ENCODE data around the gene CCNY.

Gene CCNY

DNA sequence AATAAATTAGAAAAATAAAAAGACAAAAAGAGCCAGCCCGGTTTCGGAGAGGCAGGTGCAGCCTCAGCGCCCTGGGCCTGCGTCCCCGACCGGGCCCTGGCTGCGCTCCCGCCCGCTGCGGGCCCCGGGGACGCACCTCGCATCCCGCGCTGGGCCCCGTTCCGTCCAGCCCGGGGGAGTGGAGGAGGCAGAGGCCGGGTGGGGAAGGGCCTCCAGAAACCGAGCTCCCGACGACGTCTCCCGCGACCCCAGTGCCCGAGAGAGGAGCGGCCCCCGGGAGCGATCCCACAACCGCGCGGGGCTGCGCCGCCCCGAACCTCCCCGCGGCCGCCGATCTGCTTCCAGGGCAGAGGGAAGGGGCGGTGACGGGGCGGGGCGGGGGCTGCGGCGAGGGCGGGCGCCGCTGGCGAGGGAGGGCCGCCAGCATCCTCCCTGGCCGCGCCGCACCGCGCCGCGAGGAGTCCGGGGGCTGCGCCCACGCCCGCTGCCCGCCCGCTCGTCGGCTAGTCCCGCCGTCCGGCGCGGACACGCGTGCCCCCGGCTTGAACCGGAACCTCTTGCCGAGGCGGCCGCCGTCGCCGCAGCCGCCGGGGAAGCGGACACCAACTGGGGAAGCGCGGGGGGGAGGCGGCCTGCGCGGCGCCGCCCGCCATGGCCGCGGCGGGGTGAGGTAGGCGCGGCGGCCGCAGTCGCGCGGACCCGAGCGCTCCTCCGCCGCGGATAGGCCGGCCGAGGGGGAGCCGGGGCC lies at the start of gene CCNY:
CCNY (plus strand) TSS at position 426 of the 748 bp plus-strand sequence. CDS start 545 bp downstream, outside the sequence.
- Histone ChIP-seq H3K79me2 (ENCODE audit: low read length) (peaks cover 87% of the 10 kb centered on the region), H3K27me3 (replicated peaks; ENCODE audit: insufficient read depth, low read length) (no peaks in the 10 kb centered on the region), H3K36me3 (replicated peaks; ENCODE audit: insufficient read depth, low read length) (no peaks in the 10 kb centered on the region), H4K20me1 (ENCODE audit: insufficient read depth, low read length) (no peaks in the 10 kb centered on the region), H3F3A (ENCODE audit: insufficient read depth, low read length) (peaks cover 7% of the 10 kb centered on the region), H3K4me3 (ENCODE audit: low read length) (peak within 1 kb of the TSS; percentile 94), H3K9ac (ENCODE audit: low read length) (peak within 1 kb of the TSS; percentile 83), H3K27ac (ENCODE audit: low read length) (peak within 1 kb of the TSS; percentile 31; the same call in 1 of the 2 replicates), H3K9me3 (replicated peaks; ENCODE audit: insufficient read depth, low read length) (no peaks in the 10 kb centered on the region), H3K4me1 (ENCODE audit: low read length) (peaks cover 24% of the 10 kb centered on the region), H3K4me2 (ENCODE audit: low read depth, low read length) (peak within 1 kb of the TSS; percentile 84), H3K9me2 (replicated peaks; ENCODE audit: insufficient read depth, low read length) (no peaks in the 10 kb centered on the region), H2AFZ (ENCODE audit: low read length) (peak within 1 kb of the TSS; percentile 80)
- TF ChIP-seq EZH2 (optimal IDR thresholded peaks at IDR 0.05; ENCODE audit: low read depth, low read length) = no peak
- TF ChIP-seq, protein P1, sequence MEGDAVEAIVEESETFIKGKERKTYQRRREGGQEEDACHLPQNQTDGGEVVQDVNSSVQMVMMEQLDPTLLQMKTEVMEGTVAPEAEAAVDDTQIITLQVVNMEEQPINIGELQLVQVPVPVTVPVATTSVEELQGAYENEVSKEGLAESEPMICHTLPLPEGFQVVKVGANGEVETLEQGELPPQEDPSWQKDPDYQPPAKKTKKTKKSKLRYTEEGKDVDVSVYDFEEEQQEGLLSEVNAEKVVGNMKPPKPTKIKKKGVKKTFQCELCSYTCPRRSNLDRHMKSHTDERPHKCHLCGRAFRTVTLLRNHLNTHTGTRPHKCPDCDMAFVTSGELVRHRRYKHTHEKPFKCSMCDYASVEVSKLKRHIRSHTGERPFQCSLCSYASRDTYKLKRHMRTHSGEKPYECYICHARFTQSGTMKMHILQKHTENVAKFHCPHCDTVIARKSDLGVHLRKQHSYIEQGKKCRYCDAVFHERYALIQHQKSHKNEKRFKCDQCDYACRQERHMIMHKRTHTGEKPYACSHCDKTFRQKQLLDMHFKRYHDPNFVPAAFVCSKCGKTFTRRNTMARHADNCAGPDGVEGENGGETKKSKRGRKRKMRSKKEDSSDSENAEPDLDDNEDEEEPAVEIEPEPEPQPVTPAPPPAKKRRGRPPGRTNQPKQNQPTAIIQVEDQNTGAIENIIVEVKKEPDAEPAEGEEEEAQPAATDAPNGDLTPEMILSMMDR (IDR thresholded peaks at IDR 0.05; ENCODE audit: low read length) = no peak
- TF ChIP-seq EZH2phosphoT487 (IDR thresholded peaks at IDR 0.05; ENCODE audit: low read length) = no peak
- DNase-seq = peak; percentile 70

DNA sequence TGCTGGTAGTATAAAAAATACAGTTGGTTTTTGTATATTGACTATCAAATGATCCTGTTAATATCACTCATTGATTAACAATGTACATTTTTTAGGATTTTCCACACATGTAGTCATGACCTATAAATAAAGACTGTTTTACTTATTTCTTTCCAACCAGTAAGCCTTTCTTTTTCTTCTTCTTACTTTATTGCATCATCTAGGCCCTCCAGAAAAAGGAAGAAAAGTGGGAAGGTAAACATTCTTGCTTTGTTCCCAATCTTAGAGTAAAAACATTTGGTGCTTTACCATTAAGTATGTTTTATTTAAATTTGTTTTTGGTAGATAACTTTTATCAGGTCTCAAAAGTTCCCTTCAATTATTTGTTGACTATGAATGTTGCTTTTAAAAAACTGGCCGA lies 47.1 kb upstream of the CCNY start:
- DNase-seq = no peak
- H3K79me2 ChIP-seq (ENCODE audit: low read length) = no peaks in the 10 kb centered on the region
- no peaks in the 10 kb centered on the region for H3K9me3 ChIP-seq (replicated peaks; ENCODE audit: insufficient read depth, low read length)
- no peaks in the 10 kb centered on the region for H3F3A ChIP-seq (ENCODE audit: insufficient read depth, low read length)
- H2AFZ ChIP-seq (ENCODE audit: low read length) = no peak overlapping the region
- no peak overlapping the region for H3K4me2 ChIP-seq (ENCODE audit: low read depth, low read length)
- no peaks in the 10 kb centered on the region for H3K9me2 ChIP-seq (replicated peaks; ENCODE audit: insufficient read depth, low read length)
- no peak overlapping the region for H3K9ac ChIP-seq (ENCODE audit: low read length)
- no peaks in the 10 kb centered on the region for H4K20me1 ChIP-seq (ENCODE audit: insufficient read depth, low read length)
- H3K27ac ChIP-seq (ENCODE audit: low read length) = no peak overlapping the region
- no peaks in the 10 kb centered on the region for H3K36me3 ChIP-seq (replicated peaks; ENCODE audit: insufficient read depth, low read length)
- H3K27me3 ChIP-seq (replicated peaks; ENCODE audit: insufficient read depth, low read length) = no peaks in the 10 kb centered on the region
- H3K4me3 ChIP-seq (ENCODE audit: low read length) = no peak overlapping the region
- TF ChIP-seq EZH2phosphoT487 (IDR thresholded peaks at IDR 0.05; ENCODE audit: low read length) (no peak), EZH2 (optimal IDR thresholded peaks at IDR 0.05; ENCODE audit: low read depth, low read length) (no peak)
- TF ChIP-seq, protein P1 (IDR thresholded peaks at IDR 0.05; ENCODE audit: low read length) = no peak
- H3K4me1 ChIP-seq (ENCODE audit: low read length) = no peaks in the 10 kb centered on the region

DNA sequence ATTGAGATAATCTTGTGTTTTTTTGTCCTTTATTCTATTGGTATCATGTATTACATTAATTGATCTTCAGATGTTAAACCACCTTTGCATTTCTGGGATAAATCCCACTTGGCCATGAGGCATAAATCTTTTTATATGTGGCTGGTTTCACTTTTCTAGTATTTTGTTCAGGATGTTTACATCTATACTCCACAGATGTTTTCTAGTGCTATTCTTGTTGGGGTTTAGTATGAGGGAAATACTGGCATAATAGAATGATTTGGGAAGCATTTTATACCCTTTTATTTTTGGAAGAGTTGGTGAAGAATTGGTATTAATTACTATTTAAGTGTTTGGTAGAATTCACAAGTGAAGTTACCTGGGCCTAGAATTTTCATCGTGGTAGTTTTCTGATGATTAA lies 41.8 kb upstream of the CCNY start:
- Histone ChIP-seq H4K20me1 (ENCODE audit: insufficient read depth, low read length) (no peaks in the 10 kb centered on the region), H3K4me3 (ENCODE audit: low read length) (no peak overlapping the region), H3K9me2 (replicated peaks; ENCODE audit: insufficient read depth, low read length) (no peaks in the 10 kb centered on the region), H2AFZ (ENCODE audit: low read length) (no peak overlapping the region), H3K27ac (ENCODE audit: low read length) (no peak overlapping the region), H3K27me3 (replicated peaks; ENCODE audit: insufficient read depth, low read length) (no peaks in the 10 kb centered on the region), H3K4me2 (ENCODE audit: low read depth, low read length) (no peak overlapping the region), H3K36me3 (replicated peaks; ENCODE audit: insufficient read depth, low read length) (no peaks in the 10 kb centered on the region), H3K9ac (ENCODE audit: low read length) (no peak overlapping the region), H3K79me2 (ENCODE audit: low read length) (no peaks in the 10 kb centered on the region), H3K4me1 (ENCODE audit: low read length) (no peaks in the 10 kb centered on the region), H3K9me3 (replicated peaks; ENCODE audit: insufficient read depth, low read length) (no peaks in the 10 kb centered on the region), H3F3A (ENCODE audit: insufficient read depth, low read length) (no peaks in the 10 kb centered on the region)
- no peak for DNase-seq
- TF ChIP-seq, protein P1 (IDR thresholded peaks at IDR 0.05; ENCODE audit: low read length) = no peak
- TF ChIP-seq EZH2phosphoT487 (IDR thresholded peaks at IDR 0.05; ENCODE audit: low read length) (no peak), EZH2 (optimal IDR thresholded peaks at IDR 0.05; ENCODE audit: low read depth, low read length) (no peak)

Measured in MM.1S (cell line).